DMS53 (cell line): ENCODE data around the gene ALDH3B1.
"Not testable (repeated sequence)": the region's sequence is repeated elsewhere in the genome, so short reads cannot be mapped to it uniquely, and the experiment has no call there.

ENCODE experiments used
- DNase-seq: peaks from one replicate; lab custom pipeline; 2025; lab: John Stamatoyannopoulos, UW

Gene ALDH3B1

GRCh38 chr11:68010090-68011041 lies at the start of gene ALDH3B1:
ALDH3B1 (plus strand) TSS chr11:68010327; CDS start chr11:68015298, 4,971 bp downstream.
- peak; percentile 51 for DNase-seq

- not testable (repeated sequence) for DNase-seq
These were observed 46.9 kb upstream of the ALDH3B1 start for GRCh38 chr11:67963217-67963616.

- DNase-seq = not testable (repeated sequence)
These were observed 46.2 kb upstream of the ALDH3B1 start for GRCh38 chr11:67963879-67964278.

GRCh38 chr11:67964746-67965145 lies 45.4 kb upstream of the ALDH3B1 start:
- DNase-seq = not testable (repeated sequence)

GRCh38 chr11:67965830-67966348 lies 44.2 kb upstream of the ALDH3B1 start:
- not testable (repeated sequence) for DNase-seq

GRCh38 chr11:67974746-67975145 lies 35.4 kb upstream of the ALDH3B1 start:
- DNase-seq = not testable (repeated sequence)

GRCh38 chr11:67978766-67979418 lies 31.2 kb upstream of the ALDH3B1 start:
- peak; percentile 93 for DNase-seq

- not testable (repeated sequence) for DNase-seq
These were observed 28.9 kb upstream of the ALDH3B1 start for GRCh38 chr11:67981226-67981625.

GRCh38 chr11:67982255-67982857 lies 27.8 kb upstream of the ALDH3B1 start:
- not testable (repeated sequence) for DNase-seq

- DNase-seq = no peak
These were observed 26.2 kb upstream of the ALDH3B1 start for GRCh38 chr11:67983951-67984350.

- DNase-seq = not testable (repeated sequence)
These were observed 24.8 kb upstream of the ALDH3B1 start for GRCh38 chr11:67985302-67985701.

GRCh38 chr11:67990546-67991346 lies 19.4 kb upstream of the ALDH3B1 start:
- DNase-seq = not testable (repeated sequence)

- DNase-seq = not testable (repeated sequence)
These were observed 18.6 kb upstream of the ALDH3B1 start for GRCh38 chr11:67991347-67992121.

GRCh38 chr11:67993821-67994220 lies 16.3 kb upstream of the ALDH3B1 start:
- peak; percentile 97 for DNase-seq

GRCh38 chr11:67994387-67994786 lies 15.7 kb upstream of the ALDH3B1 start:
- not testable (repeated sequence) for DNase-seq

- not testable (repeated sequence) for DNase-seq
These were observed 15.0 kb upstream of the ALDH3B1 start for GRCh38 chr11:67995129-67995528.

GRCh38 chr11:67995579-67995978 lies 14.5 kb upstream of the ALDH3B1 start:
- not testable (repeated sequence) for DNase-seq

GRCh38 chr11:67996051-67996450 lies 14.1 kb upstream of the ALDH3B1 start:
- no peak for DNase-seq

GRCh38 chr11:67996622-67997474 lies 13.3 kb upstream of the ALDH3B1 start:
- peak; percentile 68 for DNase-seq
